NT2/D1 (cell line): ENCODE measurements around the gene SLC48A1.

ENCODE experiments used
- YY1 ChIP-seq: IDR thresholded peaks from 2 replicates; pipeline ENCODE4 v1.6.1; 2011; ENCODE audit not compliant: insufficient read length, insufficient read depth
- ZNF274 ChIP-seq: IDR thresholded peaks from 2 replicates; pipeline ENCODE4 v1.6.1; 2011; ENCODE audit warnings: mild to moderate bottlenecking, low read depth, low read length

GRCh38 chr12:47733142-47733541, 39.9 kb upstream of the SLC48A1 start:
- TF ChIP-seq YY1 (no peak), ZNF274 (no peak)
